ENCODE measurements around the gene DAB2IP. TPM values are rescaled to one million over a fixed set of nuclear protein-coding genes. Genes with fewer than 3 reads are reported as not detected.

DAB2IP gene
- total RNA-seq, 6 experiments from 2014 or later: 15.1 to 21.6 (median 19.0) TPM

DNA sequence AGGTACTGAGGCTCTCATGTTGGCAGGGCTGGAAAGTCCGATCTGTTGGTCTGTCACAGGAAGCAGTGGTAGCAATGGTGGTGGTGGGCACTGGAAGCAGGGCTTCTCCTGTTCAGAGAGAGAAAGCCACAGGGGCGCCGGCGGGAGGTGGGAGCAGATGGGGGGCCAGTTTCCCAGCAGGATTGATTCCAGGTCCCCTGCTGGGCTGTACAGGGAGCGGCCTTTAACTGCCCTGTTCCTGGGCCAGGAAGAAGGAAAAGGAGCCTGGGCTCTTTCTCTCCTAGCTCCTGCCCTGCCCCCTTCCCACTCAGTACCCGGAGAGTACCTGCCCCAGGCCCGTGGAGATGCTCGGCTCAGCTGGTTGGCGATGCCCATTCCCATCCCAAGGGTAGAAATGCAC, 2.6 kb upstream of the DAB2IP start:
- TF ChIP-seq, protein P1, sequence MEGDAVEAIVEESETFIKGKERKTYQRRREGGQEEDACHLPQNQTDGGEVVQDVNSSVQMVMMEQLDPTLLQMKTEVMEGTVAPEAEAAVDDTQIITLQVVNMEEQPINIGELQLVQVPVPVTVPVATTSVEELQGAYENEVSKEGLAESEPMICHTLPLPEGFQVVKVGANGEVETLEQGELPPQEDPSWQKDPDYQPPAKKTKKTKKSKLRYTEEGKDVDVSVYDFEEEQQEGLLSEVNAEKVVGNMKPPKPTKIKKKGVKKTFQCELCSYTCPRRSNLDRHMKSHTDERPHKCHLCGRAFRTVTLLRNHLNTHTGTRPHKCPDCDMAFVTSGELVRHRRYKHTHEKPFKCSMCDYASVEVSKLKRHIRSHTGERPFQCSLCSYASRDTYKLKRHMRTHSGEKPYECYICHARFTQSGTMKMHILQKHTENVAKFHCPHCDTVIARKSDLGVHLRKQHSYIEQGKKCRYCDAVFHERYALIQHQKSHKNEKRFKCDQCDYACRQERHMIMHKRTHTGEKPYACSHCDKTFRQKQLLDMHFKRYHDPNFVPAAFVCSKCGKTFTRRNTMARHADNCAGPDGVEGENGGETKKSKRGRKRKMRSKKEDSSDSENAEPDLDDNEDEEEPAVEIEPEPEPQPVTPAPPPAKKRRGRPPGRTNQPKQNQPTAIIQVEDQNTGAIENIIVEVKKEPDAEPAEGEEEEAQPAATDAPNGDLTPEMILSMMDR (IDR thresholded peaks at IDR 0.05): no peak
- TF ChIP-seq POLR2A (IDR thresholded peaks at IDR 0.05): no peak
- no peak overlapping the region for H3K4me3 ChIP-seq
- ATAC-seq: no peak
- H3K27ac ChIP-seq: no peak overlapping the region
- no CpG with 5 or more reads among the region's 9 CpGs for WGBS (ENCODE audit: insufficient coverage, low coverage, low lambda C conversion rate, missing lambda C conversion rate)
- H3K9me3 ChIP-seq: no peaks in the 10 kb centered on the region
- no peak for DNase-seq
- no peaks in the 10 kb centered on the region for H3K27me3 ChIP-seq
- intact Hi-C loops (cut with DNase I): no loop called here
- no peaks in the 10 kb centered on the region for H3K36me3 ChIP-seq
- peaks cover 0 to 24% (median 10%) of the 10 kb centered on the region in 4 donors for H3K4me1 ChIP-seq

DNA sequence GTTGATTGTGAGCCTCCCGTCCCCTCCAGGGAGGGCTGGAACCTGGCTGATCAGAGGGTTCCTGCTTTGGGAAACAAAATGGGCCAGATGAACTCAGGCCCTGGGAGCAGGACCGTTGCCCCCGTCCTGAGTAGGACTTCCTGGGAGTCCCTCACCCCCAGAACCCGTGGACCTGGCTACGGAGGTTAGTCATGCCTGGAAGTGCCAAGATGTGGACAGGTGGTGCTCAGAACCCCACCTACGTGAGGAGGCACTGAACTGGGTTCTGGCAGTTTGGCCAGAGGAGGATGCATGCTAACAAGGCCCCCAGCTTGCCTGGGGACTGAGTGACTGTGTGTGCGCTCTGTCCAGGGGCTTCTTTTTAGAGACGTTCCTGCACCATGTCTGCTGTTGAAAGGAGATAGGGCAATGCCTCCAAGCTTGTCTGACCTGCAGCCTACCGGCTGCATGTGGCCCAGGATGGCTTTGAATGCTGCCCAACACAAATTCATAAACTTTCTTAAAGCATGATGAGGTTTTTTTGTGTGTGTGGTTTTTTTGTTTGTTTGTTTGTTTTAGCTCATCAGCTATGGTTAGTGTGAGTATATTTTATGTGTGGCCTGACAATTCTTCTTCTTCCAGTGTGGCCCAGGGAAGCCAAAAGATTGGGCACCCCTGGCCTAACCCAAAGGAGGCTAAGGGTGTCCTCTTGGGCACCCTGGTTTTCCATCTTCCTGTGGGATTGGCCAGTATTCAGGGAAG, 1.8 kb upstream of the DAB2IP start:
- no peak for ATAC-seq
- Histone ChIP-seq H3K27me3 (no peaks in the 10 kb centered on the region), H3K4me1 (peaks cover 0 to 30% (median 13%) of the 10 kb centered on the region in 4 donors), H3K27ac (peak overlapping the region in 1 of 3 donors; percentile 64), H3K36me3 (no peaks in the 10 kb centered on the region), H3K4me3 (no peak overlapping the region), H3K9me3 (no peaks in the 10 kb centered on the region)
- intact Hi-C loops (cut with DNase I): no loop called here
- WGBS (ENCODE audit: insufficient coverage, low coverage, low lambda C conversion rate, missing lambda C conversion rate): 17% methylated on average over 1 of the region's 9 CpGs
- TF ChIP-seq POLR2A (IDR thresholded peaks at IDR 0.05): no peak
- TF ChIP-seq, protein P1 (IDR thresholded peaks at IDR 0.05): no peak
- DNase-seq: no peak

DNA sequence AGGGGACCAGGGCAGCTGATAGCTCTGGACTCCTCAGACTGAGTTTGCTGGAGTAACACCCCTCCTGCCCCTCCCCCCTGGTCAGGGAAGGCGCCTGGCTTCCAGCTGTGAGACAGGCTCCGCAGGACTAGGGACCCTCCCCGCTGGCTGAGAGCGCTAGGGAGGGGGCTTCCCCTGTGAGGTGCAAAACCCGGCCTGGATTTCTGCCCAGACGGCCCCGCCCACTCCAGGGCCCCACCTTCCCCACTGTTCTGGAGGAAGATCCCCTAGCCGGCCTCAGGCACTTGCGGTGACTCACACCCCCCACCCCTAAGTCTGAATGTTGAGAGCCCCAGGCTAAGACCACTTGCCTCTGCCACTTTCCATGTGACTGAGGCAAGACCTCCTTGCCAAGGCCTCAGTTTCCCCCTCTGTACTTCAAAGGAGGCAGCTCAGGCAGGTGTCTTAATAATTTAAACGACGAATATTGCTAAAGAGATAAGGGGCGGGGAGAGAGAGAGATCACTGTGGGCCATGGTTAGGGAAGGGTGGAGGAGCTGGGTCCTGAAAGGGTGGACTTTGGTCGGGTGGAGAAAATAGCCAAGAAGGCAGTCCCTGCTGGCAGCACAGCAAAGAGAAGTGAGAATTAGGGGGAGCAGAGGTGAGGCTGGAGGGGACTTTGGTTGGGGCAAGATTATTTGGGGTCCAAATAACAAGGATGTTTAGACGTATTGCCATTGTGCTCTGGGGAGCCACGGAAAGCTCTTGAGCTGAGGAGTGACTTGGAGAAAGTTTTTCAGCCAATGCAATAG, 1.0 kb upstream of the DAB2IP start:
- Histone ChIP-seq H3K36me3 (no peaks in the 10 kb centered on the region), H3K4me3 (peak overlapping the region in 2 of 3 donors; percentile 58 to 61), H3K9me3 (no peaks in the 10 kb centered on the region), H3K27me3 (no peaks in the 10 kb centered on the region), H3K4me1 (peaks cover 0 to 32% (median 13%) of the 10 kb centered on the region in 4 donors), H3K27ac (peak overlapping the region in 2 of 3 donors; percentile 29 to 64)
- peak; percentile 28 to 63 (median 48) for ATAC-seq
- DNase-seq: peak in 1 of 3 donors; percentile 59
- TF ChIP-seq, protein P1 (IDR thresholded peaks at IDR 0.05): no peak
- no peak for TF ChIP-seq POLR2A (IDR thresholded peaks at IDR 0.05)
- intact Hi-C loops (cut with DNase I): no loop called here
- 21% methylated on average over 10 of the region's 15 CpGs for WGBS (ENCODE audit: insufficient coverage, low coverage, low lambda C conversion rate, missing lambda C conversion rate)

DNA sequence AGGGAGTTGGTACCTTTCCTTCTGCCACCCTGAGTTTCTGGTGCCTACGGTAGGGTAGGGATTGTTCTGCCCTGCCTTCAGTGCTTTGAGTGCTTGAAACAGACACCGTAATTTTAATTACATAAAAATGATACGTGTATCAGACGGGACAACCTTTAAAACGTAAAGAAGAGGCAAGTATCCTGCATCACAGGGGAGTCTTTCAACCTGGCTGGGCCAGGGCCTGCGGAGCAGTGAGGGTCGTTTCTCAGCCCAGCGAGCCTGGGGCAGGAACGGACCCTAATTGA, 483 bp upstream of the DAB2IP start:
- DNase-seq: no peak
- Histone ChIP-seq H3K27ac (peak overlapping the region; percentile 13 to 64 (median 29)), H3K36me3 (no peaks in the 10 kb centered on the region), H3K4me1 (peaks cover 0 to 32% (median 13%) of the 10 kb centered on the region in 4 donors), H3K27me3 (no peaks in the 10 kb centered on the region), H3K4me3 (peak overlapping the region; percentile 45 to 61 (median 58)), H3K9me3 (no peaks in the 10 kb centered on the region)
- intact Hi-C loops (cut with DNase I): no loop called here
- TF ChIP-seq, protein P1 (IDR thresholded peaks at IDR 0.05): no peak
- TF ChIP-seq POLR2A (IDR thresholded peaks at IDR 0.05): no peak
- ATAC-seq: no peak
- 1% methylated on average over 7 of the region's 9 CpGs for WGBS (ENCODE audit: insufficient coverage, low coverage, low lambda C conversion rate, missing lambda C conversion rate)
